PC-9 (cell line): ENCODE results near the gene SMCHD1. TPM values are rescaled to one million over a fixed set of nuclear protein-coding genes. Genes with fewer than 3 reads are reported as not detected.
"Not testable (repeated sequence)": the region's sequence is repeated elsewhere in the genome, so short reads cannot be mapped to it uniquely, and the experiment has no call there.

ENCODE experiments used
- BruUV-seq: library from RNA; stranded (reverse); fragments of 400-500 nt; replicated peaks from 2 replicates; lab custom pipeline; 2021; lab: Mats Ljungman, UMichigan
- CTCF ChIA-PET: fragments of 300-600 bp; sonication (Branson Sonifier 250); formaldehyde crosslinking; loops from one replicate; lab custom pipeline; 2022; ENCODE audit warnings: antibody characterized with exemption; lab: Charles Lee
- POLR2A ChIA-PET: fragments of 300-600 bp; sonication (Branson Sonifier 250); formaldehyde crosslinking; loops from one replicate; lab custom pipeline; 2022; ENCODE audit warnings: antibody characterized with exemption; ENCODE audit not compliant: unreplicated experiment; lab: Charles Lee
- DNase-seq, 2 experiments: peaks; one replicate each; pipeline versions ENCODE4 v3.0.0 to v3.0.0-alpha.2; 2015 to 2022; ENCODE audit warnings: mixed read lengths in 1 of 2
- H2AFZ ChIP-seq: fragments of 200-600 bp; sonication (generic); 2 replicates; pipeline ENCODE4 v1.8.1; 2017; ENCODE audit warnings: antibody characterized with exemption
- H3F3A ChIP-seq: fragments of 200-600 bp; sonication (generic); 2 replicates; pipeline ENCODE4 v1.8.1; 2017; ENCODE audit warnings: antibody characterized with exemption, mild to moderate bottlenecking, low read depth; ENCODE audit not compliant: insufficient read depth
- H3K27ac ChIP-seq: fragments of 200-600 bp; sonication (generic); 2 replicates; pipeline ENCODE4 v1.6.1; 2016; ENCODE audit warnings: mixed run types
- H3K27me3 ChIP-seq: fragments of 200-600 bp; sonication (generic); 2 replicates; pipeline ENCODE4 v1.6.1; 2016; ENCODE audit warnings: low read depth, mixed run types; ENCODE audit not compliant: insufficient read depth
- H3K36me3 ChIP-seq: fragments of 200-600 bp; sonication (generic); 2 replicates; pipeline ENCODE4 v1.6.1; 2016; ENCODE audit warnings: low read depth, mixed run types
- H3K4me1 ChIP-seq: fragments of 200-600 bp; sonication (generic); replicated peaks from 2 replicates; pipeline ENCODE4 v1.6.1; 2016; ENCODE audit warnings: mixed run types; ENCODE audit not compliant: insufficient read depth
- H3K4me2 ChIP-seq: fragments of 200-600 bp; sonication (generic); 2 replicates; pipeline ENCODE4 v1.6.1; 2017; ENCODE audit warnings: mixed run types
- H3K4me3 ChIP-seq: fragments of 200-600 bp; sonication (generic); 2 replicates; pipeline ENCODE4 v1.6.1; 2016; ENCODE audit warnings: mixed run types
- H3K79me2 ChIP-seq: fragments of 200-600 bp; sonication (generic); 2 replicates; pipeline ENCODE4 v1.6.1; 2017; ENCODE audit warnings: low read depth, mixed run types
- H3K9me2 ChIP-seq: fragments of 200-600 bp; sonication (generic); 2 replicates; pipeline ENCODE4 v1.8.1; 2017; ENCODE audit warnings: mild to moderate bottlenecking; ENCODE audit not compliant: insufficient read depth
- H3K9me3 ChIP-seq: fragments of 200-600 bp; sonication (generic); 2 replicates; pipeline ENCODE4 v1.8.1; 2016; ENCODE audit warnings: low read depth; ENCODE audit not compliant: insufficient read depth
- H4K20me1 ChIP-seq: fragments of 200-600 bp; sonication (generic); 2 replicates; pipeline ENCODE4 v1.8.1; 2017; ENCODE audit not compliant: insufficient read depth
- CTCF ChIP-seq: fragments of 200-600 bp; sonication (generic); conservative IDR thresholded peaks from 2 replicates; pipeline ENCODE4 v1.6.1; 2017; ENCODE audit warnings: mixed run types, antibody characterized with exemption, mild to moderate bottlenecking, moderate library complexity
- EZH2 ChIP-seq: fragments of 200-600 bp; sonication (generic); IDR thresholded peaks from 2 replicates; pipeline ENCODE4 v1.8.0; 2017; ENCODE audit warnings: antibody characterized with exemption, low read depth
- intact Hi-C: fragments of 100-400 bp; cut with micrococcal nuclease; formaldehyde crosslinking; loops from one replicate; pipeline ENCODE4 v1.10.0; 2022; ENCODE audit not compliant: unreplicated experiment
- total RNA-seq: library from RNA; stranded (reverse); gene quantifications from 2 replicates; pipeline ENCODE4 v1.2.3, GENCODE V29; 2021

SMCHD1 gene
- total RNA-seq, 1 experiment from 2014 or later, result 73.7 TPM

GRCh38 chr18:2736823-2737222, 81.3 kb downstream of the SMCHD1 start:
- DNase-seq, result no peak
- Histone ChIP-seq H4K20me1 (no peaks in the 10 kb centered on the region), H3K27ac (no peak overlapping the region), H3K4me2 (no peak overlapping the region), H3K4me3 (no peak overlapping the region), H3K4me1 (no peaks in the 10 kb centered on the region), H2AFZ (no peak overlapping the region), H3K79me2 (no peaks in the 10 kb centered on the region), H3K9me2 (no peaks in the 10 kb centered on the region; the same call in 1 of the 2 replicates), H3K27me3 (no peaks in the 10 kb centered on the region), H3F3A (peaks cover 15% of the 10 kb centered on the region), H3K9me3 (no peaks in the 10 kb centered on the region), H3K36me3 (peaks cover 31% of the 10 kb centered on the region)
- CTCF ChIA-PET, result no interaction called here
- intact Hi-C loops, result no loop called here
- POLR2A ChIA-PET, result interaction anchor here (0.6 kb wide), 1 partner anchor 79 kb away, joined by 3 read pairs; no protein-coding TSS in a partner anchor
- no peak for TF ChIP-seq CTCF
- no peak for TF ChIP-seq EZH2
- no TSS peak for BruUV-seq

- Histone ChIP-seq H3F3A (peaks cover 15% of the 10 kb centered on the region), H3K36me3 (peaks cover 29% of the 10 kb centered on the region)
- BruUV-seq, H3K9me2 ChIP-seq, H3K79me2 ChIP-seq, H3K4me2 ChIP-seq, H4K20me1 ChIP-seq, CTCF ChIA-PET, H3K27me3 ChIP-seq, intact Hi-C loops, H3K27ac ChIP-seq, H3K4me1 ChIP-seq, H2AFZ ChIP-seq, H3K4me3 ChIP-seq, DNase-seq, POLR2A ChIA-PET, H3K9me3 ChIP-seq: not testable (repeated sequence)
Measured at GRCh38 chr18:2740082-2740481, 84.6 kb downstream of the SMCHD1 start.

- H2AFZ ChIP-seq, result no peak overlapping the region
- no peaks in the 10 kb centered on the region for H3K9me3 ChIP-seq
- POLR2A ChIA-PET, result no interaction called here
- no peak for DNase-seq
- no peak overlapping the region for H3K4me3 ChIP-seq
- no TSS peak for BruUV-seq
- no peaks in the 10 kb centered on the region for H4K20me1 ChIP-seq
- no peaks in the 10 kb centered on the region for H3K27me3 ChIP-seq
- peaks cover under 1% of the 10 kb centered on the region; the same call in 1 of the 2 replicates for H3F3A ChIP-seq
- H3K36me3 ChIP-seq, result peaks cover 39% of the 10 kb centered on the region
- intact Hi-C loops, result no loop called here
- no peak overlapping the region for H3K4me2 ChIP-seq
- H3K4me1 ChIP-seq, result no peaks in the 10 kb centered on the region
- TF ChIP-seq EZH2 (no peak), CTCF (no peak)
- H3K9me2 ChIP-seq, result peaks cover 1% of the 10 kb centered on the region; the same call in 1 of the 2 replicates
- no peaks in the 10 kb centered on the region for H3K79me2 ChIP-seq
- no peak overlapping the region for H3K27ac ChIP-seq
- CTCF ChIA-PET, result no interaction called here
Measured at GRCh38 chr18:2746274-2746673, 90.7 kb downstream of the SMCHD1 start.

- Histone ChIP-seq H3K4me1 (no peaks in the 10 kb centered on the region), H3K79me2 (no peaks in the 10 kb centered on the region), H3K4me2 (no peak overlapping the region), H3K27ac (no peak overlapping the region), H3K4me3 (no peak overlapping the region), H2AFZ (no peak overlapping the region), H3F3A (peaks cover 9% of the 10 kb centered on the region), H4K20me1 (no peaks in the 10 kb centered on the region), H3K9me3 (no peaks in the 10 kb centered on the region), H3K9me2 (no peaks in the 10 kb centered on the region), H3K27me3 (no peaks in the 10 kb centered on the region), H3K36me3 (peaks cover 13% of the 10 kb centered on the region; the same call in 1 of the 2 replicates)
- CTCF ChIA-PET, result no interaction called here
- POLR2A ChIA-PET, result no interaction called here
- DNase-seq, result no peak
- intact Hi-C loops, result no loop called here
- TF ChIP-seq CTCF (no peak), EZH2 (no peak)
- no TSS peak for BruUV-seq
Measured at GRCh38 chr18:2758309-2758708, 102.8 kb downstream of the SMCHD1 start.
